Endodermal cell (in vitro differentiated cells): ENCODE measurements around the gene TEAD2. TPM values are rescaled to one million over a fixed set of nuclear protein-coding genes. Genes with fewer than 3 reads are reported as not detected.

Experiments used
- DNase-seq: peaks from one replicate; pipeline ENCODE4 v3.0.0-alpha.2; 2017
- H3K27ac ChIP-seq: 2 replicates; pipeline ENCODE4 v1.5.1; 2013; ENCODE audit warnings: mild to moderate bottlenecking, low read depth, low read length, moderate library complexity
- H3K27me3 ChIP-seq: 2 replicates; pipeline ENCODE4 v1.6.1; 2013; ENCODE audit warnings: mild to moderate bottlenecking, low read length, moderate library complexity; ENCODE audit not compliant: insufficient read depth, control insufficient read depth, poor library complexity, severe bottlenecking
- H3K36me3 ChIP-seq: 2 replicates; pipeline ENCODE4 v1.7.0; 2013; ENCODE audit warnings: mild to moderate bottlenecking, low read length, moderate library complexity; ENCODE audit not compliant: control insufficient read depth, insufficient read depth
- H3K4me1 ChIP-seq: one replicate; pipeline ENCODE4 v1.7.0; 2013; ENCODE audit warnings: low read length; ENCODE audit not compliant: control insufficient read depth, insufficient read depth
- H3K4me3 ChIP-seq: 2 replicates; pipeline ENCODE4 v1.5.1; 2013; ENCODE audit warnings: mild to moderate bottlenecking, low read length, moderate library complexity
- H3K9ac ChIP-seq: 2 replicates; pipeline ENCODE4 v1.6.1; 2013; ENCODE audit warnings: mild to moderate bottlenecking, low read length, moderate library complexity; ENCODE audit not compliant: poor library complexity, severe bottlenecking; ENCODE audit errors: extremely low read depth
- H3K9me3 ChIP-seq: 2 replicates; pipeline ENCODE4 v1.6.1; 2013; ENCODE audit warnings: mild to moderate bottlenecking, low read length, moderate library complexity; ENCODE audit not compliant: control insufficient read depth
- H3K27ac Mint-ChIP-seq: 2 replicates; pipeline ENCODE4 v1.8.0; 2020; ENCODE audit warnings: mixed read lengths
- H3K27me3 Mint-ChIP-seq: 2 replicates; pipeline ENCODE4 v1.8.0; 2021; ENCODE audit warnings: mild to moderate bottlenecking, mixed read lengths; ENCODE audit not compliant: insufficient read depth
- H3K36me3 Mint-ChIP-seq: 2 replicates; pipeline ENCODE4 v1.8.0; 2020; ENCODE audit warnings: low read depth, mixed read lengths
- H3K4me1 Mint-ChIP-seq: 2 replicates; pipeline ENCODE4 v1.8.0; 2020; ENCODE audit warnings: mixed read lengths
- H3K4me3 Mint-ChIP-seq: 2 replicates; pipeline ENCODE4 v1.8.0; 2020; ENCODE audit warnings: mild to moderate bottlenecking, moderate library complexity, mixed read lengths
- H3K9me3 Mint-ChIP-seq: 2 replicates; pipeline ENCODE4 v1.8.0; 2020; ENCODE audit warnings: mild to moderate bottlenecking, mixed read lengths
- CTCF ChIP-seq: fragments of 200-600 bp; sonication (generic); conservative IDR thresholded peaks from 2 replicates; pipeline ENCODE4 v1.5.0; 2021; ENCODE audit warnings: antibody characterized with exemption, mild to moderate bottlenecking
- WGBS, 2 experiments: methylation state at CpG; one replicate each; pipeline versions ENCODE4 v1.1.5 to v1.1.7; 2013; ENCODE audit warnings: missing lambda C conversion rate in 2 of 2, mixed read lengths in 1 of 2; ENCODE audit not compliant: insufficient coverage in 1 of 2, insufficient read length in 1 of 2; 5-methylcytosine and 5-hydroxymethylcytosine counted together
- total RNA-seq, 2 donors: library from RNA; stranded (reverse); fragmentation: NEBNext Ultra II Directional in 1 of 2; extraction: Animal tissue kit (Norgen Biotek cat#: 25700) in 1 of 2; gene quantifications; 2 replicates in 1 of 2; 3 replicates in 1 of 2; pipeline ENCODE4 v1.2.1, GENCODE V29; 2021

TEAD2 gene
- total RNA-seq, 2 donors from 2014 or later, result 142 to 166 TPM

GRCh38 chr19:49337267-49338022 is 24.8 kb downstream of the TEAD2 start:
- no peak for TF ChIP-seq CTCF
- Histone ChIP-seq H3K9ac (no peak overlapping the region), H3K4me1 (no peaks in the 10 kb centered on the region), H3K9me3 (no peaks in the 10 kb centered on the region), H3K4me3 (no peak overlapping the region), H3K27ac (no peak overlapping the region), H3K27me3 (peaks cover 6% of the 10 kb centered on the region), H3K36me3 (peaks cover 26% of the 10 kb centered on the region)
- Mint-ChIP-seq H3K4me3 (peak overlapping the region; percentile 47), H3K36me3 (peaks cover 39% of the 10 kb centered on the region), H3K4me1 (peaks cover 13% of the 10 kb centered on the region), H3K27ac (no peak overlapping the region), H3K27me3 (peaks cover 17% of the 10 kb centered on the region), H3K9me3 (peaks cover 3% of the 10 kb centered on the region)
- DNase-seq, result peak; percentile 25
- 53 to 55% methylated on average over 15 to 19 of the region's 19 CpGs for WGBS, 2 experiments

GRCh38 chr19:49336482-49337266 is 25.5 kb downstream of the TEAD2 start:
- no peak overlapping the region for H3K27ac Mint-ChIP-seq

More at GRCh38 chr19:49336482-49337266, 25.5 kb downstream of the TEAD2 start:
- H3K4me1 ChIP-seq, result no peaks in the 10 kb centered on the region
- no peaks in the 10 kb centered on the region for H3K9me3 ChIP-seq
- H3K36me3 ChIP-seq, result peaks cover 18% of the 10 kb centered on the region
- no peak for TF ChIP-seq CTCF
- H3K27me3 Mint-ChIP-seq, result peaks cover 17% of the 10 kb centered on the region
- H3K9me3 Mint-ChIP-seq, result peaks cover 3% of the 10 kb centered on the region
- peaks cover 13% of the 10 kb centered on the region for H3K4me1 Mint-ChIP-seq
- H3K4me3 Mint-ChIP-seq, result no peak overlapping the region
- peak; percentile 40 for DNase-seq
- no peak overlapping the region for H3K4me3 ChIP-seq
- peaks cover 33% of the 10 kb centered on the region for H3K36me3 Mint-ChIP-seq
- peaks cover 6% of the 10 kb centered on the region for H3K27me3 ChIP-seq
- WGBS, 2 experiments, result 94 to 97% methylated on average over 6 to 10 of the region's 10 CpGs
- no peak overlapping the region for H3K9ac ChIP-seq
- no peak overlapping the region for H3K27ac ChIP-seq
